Activated CD4-positive, alpha-beta T cell treated with anti-CD3 and anti-CD28 coated beads, Interleukin-2, amount 50 U/mL, for 16 hours (primary cell): ENCODE results near the gene FA2H.
"Not testable (repeated sequence)": the region's sequence is repeated elsewhere in the genome, so short reads cannot be mapped to it uniquely, and the experiment has no call there.

Source experiments
- DNase-seq: peaks from one replicate; pipeline ENCODE4 v3.0.0-alpha.2; 2020

The FA2H gene

DNA sequence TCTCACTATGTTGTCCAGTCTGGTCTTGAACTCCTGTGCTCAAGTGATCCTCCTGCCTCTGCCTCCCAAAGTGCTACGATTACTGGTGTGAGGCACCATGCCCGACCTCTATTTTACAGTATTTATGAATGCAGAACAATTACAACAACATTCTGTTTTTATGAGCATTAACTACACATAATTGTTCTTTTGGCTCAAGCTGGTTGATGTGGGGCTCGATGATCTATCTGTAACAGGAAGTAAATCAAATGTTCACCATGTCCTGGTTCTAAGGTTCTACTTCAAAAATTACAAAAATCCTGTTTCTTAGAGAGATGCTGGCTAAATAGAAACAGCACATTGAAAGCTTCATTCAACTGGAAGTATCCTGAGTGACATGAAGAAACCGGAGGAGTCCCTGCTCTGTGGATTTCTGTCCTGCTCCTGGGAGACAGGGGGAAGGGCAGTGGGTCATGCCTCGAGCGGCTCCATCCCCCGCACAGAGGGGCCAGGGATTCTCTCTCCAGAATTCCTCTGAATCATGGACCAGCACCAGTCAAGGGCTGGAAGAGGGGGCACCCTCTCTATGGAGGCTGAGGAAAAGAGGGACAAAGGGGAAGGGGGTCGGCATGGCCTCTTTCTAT is 31.5 kb downstream of the FA2H start:
- no peak for DNase-seq

DNA sequence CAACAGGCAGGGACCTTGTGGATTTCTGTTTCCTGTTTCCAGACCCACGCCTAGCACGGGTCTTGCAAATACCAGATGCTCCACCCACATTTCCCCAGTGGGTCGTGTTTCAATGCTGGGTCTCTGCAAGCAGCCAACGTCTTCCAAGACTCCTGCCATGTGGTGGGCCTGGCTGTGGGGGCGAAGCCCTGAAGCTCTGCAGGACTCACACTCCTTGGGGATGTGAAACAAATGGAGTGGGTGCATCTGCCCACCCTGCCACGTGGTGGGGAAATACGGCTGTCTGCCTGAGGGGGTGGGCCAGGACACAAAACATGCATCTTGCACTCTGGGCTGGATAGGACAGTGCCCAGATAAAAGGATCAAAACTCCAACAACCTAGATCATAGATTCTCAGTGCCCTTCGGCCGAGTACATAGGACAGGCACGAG is 32.6 kb downstream of the FA2H start:
- no peak for DNase-seq

DNA sequence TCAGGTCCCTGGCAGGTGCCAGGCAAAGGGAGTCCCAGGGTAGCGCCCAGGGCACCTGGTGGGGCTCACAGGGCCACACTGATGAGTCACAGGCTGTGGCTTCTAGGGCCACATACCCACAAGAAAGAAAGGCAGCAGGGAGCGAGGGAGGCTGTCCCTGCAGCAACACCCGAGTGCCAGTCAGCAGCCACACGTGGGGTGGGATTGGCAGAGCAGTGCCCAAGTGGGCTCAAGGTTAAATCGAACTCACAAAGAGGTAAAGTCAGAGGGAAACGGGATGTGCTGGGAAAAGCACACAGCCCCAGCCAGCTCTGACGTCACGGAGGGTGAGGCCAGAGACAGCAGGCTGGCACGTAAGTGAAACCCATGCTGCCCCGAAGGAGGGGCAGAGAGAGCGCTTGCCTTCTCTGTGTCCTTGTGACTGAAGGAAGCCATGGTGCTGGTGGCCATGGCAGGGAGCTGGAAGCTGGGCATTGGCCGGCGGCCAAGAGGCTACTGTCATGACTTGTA is 33.8 kb downstream of the FA2H start:
- DNase-seq: no peak

DNA sequence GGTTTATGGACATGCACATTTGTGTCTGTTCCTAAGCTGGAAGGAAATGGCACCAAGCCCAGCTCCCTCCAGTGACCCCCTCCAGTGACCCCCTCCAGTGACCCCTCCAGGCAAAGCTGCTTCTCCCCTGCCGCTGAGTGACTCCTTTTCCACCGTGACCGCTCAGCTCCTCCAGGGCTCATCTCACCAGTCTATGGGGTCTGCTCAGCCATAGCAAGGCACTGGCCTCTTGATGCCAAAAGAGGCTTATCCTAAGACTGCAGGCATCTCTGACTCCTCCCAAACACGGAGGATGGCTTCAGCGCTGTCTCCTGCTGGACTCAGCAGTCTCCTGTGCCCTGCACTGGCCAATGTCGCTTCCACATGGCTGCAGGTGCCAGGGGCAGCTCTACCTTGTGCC is 35.3 kb downstream of the FA2H start:
- DNase-seq: no peak

DNA sequence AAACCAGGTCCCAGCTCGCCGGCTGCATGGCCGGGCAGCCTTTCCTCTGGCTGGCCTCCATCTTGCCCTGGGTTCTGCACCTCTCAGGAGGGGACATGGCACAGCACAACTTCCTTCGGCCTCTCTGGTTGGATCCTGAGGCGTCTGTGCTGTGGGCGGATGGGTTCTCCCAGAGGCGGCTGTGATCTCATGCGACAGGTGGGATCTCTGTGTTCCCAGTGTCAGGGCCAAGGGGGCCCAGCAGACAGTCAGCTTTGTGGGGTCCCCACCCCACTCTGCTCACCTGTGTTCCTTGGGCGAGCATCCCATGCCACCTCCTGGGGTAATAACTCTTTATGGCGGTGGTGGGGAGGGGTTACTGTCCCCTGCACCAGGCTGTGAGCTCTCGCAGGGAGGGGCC is 35.8 kb downstream of the FA2H start:
- DNase-seq: no peak

DNA sequence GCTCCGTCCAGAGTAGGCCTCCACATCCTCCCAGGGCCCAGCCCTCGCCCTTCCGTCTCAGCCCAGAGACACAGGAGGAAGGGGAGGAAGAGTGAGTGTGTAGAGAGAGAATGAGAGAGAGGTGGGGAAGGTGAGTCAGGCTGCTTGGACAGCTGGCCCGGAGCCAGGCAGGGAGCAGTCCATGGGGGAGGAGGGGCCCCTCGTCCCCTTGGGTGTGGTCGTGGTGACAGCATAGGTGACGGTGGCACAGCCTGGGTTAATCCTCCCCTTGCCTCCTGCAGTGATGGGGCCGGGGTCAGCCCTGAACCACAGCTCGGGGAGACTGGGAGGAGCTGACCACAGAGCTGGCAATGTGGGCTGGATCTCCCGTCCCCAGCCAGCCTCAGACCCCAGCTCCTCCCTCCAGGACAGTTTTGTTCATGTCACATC is 36.5 kb downstream of the FA2H start:
- DNase-seq: no peak

DNA sequence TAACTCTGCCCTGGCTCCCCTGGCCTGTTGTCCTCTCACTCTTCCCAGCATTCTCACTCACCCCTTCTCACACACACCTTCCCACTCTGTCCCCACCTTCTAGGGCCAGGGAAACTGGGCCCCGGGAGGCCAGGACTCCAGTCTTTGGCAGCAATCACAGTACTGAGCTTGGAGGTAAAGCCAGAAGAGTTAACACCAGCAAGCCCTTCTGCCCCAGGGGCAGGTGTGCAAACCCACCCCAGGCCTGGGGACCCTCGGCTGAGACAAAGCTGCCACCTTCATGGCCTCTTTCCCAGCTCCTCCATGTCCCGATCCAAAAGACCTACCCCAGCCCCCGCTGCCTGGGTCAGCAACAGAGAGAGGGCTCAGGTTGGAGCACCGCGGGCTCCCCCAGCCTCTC is 37.1 kb downstream of the FA2H start:
- no peak for DNase-seq

DNA sequence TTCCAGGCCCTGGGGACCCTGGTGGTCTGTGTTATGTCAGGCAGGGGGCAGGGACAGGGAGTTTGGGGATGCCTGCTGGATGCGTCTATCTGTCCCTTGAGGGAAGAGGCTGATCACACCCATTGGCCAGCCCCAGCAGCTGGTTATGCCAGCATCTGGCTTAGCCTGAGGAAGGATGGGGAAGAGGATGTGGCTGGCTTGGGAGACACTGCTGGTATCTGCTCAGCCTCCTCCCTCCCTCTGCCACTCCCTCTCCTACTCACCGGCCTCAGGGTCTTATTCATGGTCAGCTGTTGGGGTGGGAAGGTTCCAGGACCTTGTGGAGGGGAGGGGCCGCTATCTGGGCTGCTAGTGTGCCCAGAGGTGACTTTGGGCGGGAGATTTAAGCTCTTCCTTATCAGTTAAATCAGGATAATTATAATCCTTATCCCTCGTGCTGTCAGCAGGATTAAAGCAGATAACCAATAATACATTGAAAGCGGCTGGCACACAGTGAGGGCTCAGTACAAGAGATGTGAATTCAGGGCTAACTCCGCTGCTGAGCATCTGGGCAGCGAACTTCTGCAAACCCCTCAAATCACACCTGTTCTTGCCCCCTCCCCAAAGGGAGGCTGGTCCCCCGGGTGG is 38.0 kb downstream of the FA2H start:
- DNase-seq: no peak

DNA sequence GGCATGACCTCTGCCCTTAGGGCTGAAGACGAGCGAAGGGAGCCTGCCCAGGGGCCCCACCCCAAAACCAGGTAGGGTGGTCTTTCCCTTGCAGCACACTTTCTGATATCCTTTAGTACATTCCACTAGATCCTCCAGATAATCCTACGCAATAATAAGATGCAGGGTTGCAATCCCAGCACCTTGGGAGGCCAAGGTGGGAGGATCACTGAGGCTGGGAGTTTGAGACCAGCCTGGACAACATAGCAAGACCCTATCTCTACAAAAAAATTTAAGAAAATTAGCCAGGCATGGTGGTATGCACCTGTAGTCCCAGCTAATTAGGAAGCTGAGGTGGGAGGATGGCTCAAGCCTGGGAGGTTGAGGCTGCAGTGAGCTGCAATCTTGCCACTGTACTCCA is 39.1 kb downstream of the FA2H start:
- no peak for DNase-seq

DNA sequence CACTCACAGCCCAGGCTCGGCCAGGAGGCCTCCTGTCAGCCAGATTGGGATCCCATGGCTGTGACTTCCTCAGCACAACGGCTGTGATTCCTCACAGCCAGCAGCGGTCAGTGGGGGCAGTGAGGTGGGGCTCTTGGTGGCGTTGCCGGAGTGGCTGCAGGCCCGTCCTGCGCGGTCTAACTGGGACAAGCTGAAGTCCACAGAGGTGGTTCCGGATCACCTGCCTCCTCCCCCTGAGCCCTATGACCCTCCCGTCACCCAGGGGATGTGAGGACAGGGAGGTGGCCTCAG is 39.5 kb downstream of the FA2H start:
- DNase-seq: no peak

DNA sequence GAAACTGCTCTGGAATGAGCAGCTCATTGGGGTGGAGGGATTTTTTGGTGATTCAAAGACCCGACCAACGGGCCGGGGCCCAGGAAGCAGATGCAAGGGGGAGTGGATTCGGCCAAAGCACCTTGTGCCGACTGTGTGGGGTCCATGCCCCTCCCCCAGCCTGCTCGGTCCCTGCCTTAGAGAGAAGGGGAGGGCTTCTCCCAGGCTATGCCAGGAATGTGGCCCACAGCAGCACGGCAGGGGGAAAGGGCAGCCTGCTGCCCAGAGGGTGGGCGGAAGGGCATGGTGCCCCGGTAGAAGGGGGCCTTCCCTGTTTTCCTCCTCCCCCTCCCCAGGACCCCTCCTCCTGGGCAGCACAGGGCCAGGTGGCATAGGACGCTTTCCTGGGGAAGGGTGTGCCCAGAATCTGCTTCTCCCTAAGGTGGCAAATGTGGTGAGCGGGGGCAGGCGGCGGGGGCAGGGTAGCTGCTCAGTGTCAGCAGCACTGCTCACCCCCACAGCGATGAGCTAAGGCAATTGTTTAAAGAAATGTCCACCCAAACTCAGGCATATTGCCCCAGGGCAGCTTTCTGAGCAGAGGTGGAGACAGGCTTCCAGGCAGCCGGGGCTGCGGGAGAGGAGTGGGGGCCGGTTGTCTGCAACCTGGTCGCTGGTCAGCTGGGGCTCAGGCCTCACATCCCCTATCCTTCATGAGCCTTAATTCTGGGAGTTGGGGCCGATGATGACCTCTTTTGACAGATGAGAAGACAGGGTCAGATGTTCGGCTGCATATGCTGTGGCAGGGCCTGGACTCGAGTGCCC is 40.1 kb downstream of the FA2H start:
- DNase-seq: no peak

DNA sequence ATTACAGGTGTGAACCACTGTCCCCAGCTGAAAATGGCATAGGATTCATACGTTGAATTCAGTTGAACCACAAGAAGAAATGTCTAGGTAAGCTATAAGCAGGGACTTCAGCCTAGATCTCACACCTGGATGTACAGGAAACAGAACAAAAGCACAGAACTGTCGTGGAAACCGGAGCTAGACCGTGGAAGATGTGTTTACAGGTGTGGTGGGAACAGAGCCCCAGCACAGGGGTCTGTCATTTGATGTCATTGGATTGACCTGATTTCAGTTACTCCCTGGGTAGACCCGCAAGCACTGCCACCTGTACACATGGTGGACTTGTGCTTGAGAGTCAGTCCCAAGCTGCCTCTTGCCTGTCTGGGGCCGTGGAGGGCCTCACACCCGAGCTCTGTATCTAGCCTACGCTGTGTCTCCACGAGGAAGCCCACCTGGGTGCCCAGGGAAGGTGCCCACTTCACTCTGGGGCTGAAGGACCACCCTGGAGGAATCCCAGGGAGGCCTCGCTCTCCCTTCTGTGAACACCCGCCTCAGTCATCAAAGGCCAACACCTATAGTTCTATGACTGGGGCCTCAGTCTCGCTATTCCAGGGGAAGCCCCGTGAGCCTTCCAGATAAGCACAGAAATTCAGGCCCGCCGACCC is 41.8 kb downstream of the FA2H start:
- DNase-seq: no peak

DNA sequence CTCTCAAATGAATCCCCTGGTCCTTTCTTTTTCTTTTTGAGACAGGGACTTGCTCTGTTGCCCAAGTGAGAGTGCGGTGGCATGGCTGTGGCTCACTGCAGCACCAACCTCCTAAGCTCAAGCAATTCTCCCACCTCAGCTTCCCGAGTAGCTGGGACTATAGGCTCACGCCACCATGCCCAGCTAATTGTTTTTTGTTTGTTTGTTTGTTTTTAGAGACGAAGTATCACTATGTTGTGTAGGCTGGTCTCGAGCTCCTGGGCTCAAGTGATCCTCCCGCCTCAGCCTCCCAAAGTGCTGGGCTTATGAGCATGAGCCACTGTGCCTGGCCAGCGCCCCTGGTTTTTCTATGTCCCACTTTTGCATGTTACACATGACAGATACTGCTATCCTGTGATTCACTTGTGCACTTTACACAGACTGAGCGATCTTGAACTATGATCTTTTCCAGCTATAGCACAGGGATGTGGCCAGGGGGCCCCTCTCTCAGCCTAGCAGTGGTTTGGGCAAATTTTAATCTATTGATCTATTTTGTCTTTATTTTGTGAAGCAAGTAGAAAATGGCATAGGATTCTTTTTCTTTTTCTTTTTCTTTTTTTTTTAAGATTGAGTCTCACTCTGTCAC is 42.7 kb downstream of the FA2H start:
- no peak for DNase-seq

DNA sequence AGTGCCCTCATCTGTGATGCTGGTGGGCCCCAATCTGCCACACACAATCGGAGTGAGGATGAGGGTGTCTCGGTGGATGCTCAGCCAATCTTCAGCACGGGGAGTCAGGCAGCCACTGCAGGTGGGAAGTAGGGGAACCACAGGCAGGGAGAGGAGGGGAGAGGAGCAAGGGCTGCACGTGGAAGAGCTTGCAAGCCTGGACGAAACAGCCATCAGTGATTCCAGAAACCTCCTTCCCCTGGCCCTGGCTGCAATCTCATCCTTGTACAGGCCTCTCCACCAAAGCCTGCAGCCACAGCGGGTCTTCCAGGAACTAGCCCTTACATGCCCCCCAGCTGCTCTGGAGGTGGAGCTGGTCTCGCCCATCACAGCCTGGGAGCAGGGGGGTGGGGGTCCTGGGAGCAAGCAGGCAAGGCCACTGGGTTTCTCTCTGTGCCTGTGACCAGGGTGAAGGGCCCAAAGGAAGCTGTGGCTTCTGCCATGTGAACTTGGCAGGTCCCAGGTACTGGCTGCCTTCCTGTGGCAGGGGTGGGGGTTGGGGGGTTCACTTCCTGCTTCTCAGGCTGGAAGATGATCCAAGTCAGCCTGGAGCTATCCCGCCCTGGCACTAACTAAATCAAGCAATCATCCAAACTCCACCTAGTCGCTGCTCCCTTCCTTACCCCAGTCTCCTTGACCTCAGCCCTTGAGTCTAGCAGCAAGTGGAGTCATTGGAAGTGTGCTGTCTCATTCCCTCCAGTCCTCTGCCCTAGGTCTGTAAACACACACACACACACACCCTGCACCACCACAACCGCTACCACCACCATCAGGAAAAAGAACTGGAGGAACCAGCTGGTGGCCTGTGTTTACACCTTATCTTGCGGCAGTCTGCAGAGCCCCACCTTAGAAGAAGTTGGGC is 44.6 kb downstream of the FA2H start:
- no peak for DNase-seq

DNA sequence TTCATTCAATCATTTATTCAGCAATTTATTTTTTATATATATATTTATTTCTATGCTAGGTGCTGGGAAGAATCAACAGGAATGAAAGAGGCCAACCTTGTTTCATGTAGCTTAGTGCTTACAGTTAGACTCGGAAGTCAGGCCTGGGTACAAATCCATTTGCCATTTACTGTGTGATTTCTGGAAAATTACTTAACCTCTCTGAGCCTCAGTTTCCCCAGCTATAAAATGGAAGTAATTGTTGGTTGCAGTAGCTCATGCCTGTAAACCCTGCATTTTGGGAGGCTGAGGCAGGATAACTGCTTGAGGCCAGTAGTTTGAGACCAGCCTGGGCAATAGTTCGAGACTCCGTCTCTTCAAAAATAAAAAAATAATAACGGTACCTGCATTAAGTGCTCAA is 46.7 kb downstream of the FA2H start:
- DNase-seq: no peak

DNA sequence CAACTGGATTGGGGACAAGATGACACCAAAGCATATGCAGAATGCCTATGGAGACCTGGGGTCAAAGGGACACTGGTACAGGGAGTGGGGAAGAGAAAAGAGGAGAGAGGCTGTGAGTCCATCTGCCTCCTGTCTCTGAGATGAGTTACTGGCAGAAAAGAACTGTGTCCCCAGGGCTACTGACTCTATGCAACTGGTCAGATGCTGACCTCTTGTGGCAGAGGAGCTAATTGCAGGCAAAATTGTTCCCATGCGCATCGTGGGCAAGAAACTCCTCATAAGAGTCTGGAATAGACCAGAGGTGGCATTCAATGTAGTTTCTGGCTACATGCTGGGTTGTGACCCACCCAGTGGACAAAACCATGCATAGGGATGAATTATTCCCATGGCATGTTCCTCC is 47.9 kb downstream of the FA2H start:
- peak; percentile 50 for DNase-seq

DNA sequence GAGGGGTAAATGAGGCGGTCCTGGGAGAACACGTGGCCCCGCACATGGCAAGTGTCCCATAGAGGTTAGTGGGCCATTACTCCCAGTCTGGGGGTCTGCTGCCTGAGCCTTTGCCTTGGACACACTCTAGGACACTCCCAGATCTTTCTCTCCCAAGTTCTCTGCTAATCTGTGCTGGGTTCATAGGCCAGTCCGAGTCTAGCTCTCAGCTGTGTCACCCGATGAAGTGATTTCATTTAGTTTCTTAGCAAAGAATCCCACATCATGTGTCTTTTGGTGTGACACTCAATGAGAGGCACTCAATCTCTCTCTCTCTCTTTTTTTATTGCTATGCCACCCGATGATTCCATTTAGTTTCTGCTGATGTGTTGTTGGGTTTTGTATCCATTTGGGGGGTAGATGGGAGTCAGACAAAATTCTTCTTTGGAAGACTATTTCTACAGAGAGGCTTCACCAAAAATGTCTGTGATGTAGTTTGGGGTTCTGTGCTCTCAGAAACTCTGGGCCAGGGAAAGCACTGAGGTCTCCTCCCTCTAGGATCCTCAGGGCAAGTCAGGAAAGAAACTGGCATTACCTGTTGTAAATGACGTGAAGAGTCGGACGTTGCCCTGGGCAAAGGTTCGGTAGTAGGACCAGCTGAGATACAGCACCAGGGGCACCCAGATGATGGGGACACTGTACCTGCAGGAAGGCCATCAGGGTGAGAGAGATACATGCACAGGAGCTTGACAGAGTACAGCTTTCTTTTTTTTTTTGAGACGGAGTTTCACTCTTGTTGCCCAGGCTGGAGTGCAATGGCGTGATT is 48.8 kb downstream of the FA2H start:
- no peak for DNase-seq

DNA sequence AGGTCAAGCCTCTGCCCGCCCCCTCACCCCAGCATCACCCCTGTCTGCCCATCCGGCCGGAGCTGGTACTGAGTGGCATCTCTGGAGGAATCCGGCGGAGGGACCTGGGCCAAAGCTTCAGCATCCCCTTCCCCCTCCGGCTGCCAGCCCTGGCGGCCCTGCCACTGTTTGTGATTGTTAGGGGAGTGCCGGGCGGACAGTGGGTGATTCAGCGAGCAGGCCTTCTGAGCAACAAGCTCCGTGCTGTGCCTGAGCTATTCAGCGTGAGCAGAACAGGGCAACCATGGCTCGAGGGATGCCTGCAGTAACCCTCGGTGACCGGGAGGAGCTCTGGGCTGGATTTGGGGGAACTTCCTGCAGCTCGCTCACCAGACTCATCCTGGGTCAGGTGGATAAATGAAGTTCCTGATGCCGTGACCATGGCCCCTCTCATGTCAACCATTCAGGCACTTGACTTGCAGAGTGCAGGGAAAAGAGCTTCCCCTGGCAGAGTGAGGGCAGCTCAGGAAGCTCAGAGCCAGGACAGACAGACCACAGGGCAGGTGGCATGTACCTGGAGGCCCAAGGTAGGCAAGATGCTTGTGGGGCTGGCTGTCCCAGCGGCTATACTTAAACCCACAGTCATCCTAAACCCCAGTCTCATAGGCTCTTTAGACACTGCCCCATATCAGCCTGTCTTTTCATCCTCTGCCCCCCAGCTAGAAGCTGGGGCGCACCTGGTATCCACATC is 49.6 kb downstream of the FA2H start:
- no peak for DNase-seq

DNA sequence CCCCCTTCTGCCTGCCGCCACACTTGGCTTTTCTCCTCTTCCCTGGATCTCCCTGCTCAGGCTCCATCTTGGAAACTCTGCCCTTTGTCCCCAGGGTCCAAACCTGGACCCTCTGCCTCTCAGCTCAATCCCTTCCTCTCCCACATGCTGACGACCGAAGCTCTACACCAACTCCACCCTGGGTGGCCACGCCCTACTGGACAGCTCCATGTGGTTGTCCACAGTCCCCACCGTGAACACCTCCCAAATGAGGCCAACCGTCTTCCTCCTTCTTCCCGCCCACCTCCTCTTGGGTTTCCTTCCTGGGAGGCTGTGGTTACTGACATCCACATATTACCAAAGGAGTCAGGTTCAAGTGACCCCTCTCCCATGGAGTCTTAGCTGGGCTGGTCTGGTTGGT is 51.4 kb downstream of the FA2H start:
- no peak for DNase-seq

DNA sequence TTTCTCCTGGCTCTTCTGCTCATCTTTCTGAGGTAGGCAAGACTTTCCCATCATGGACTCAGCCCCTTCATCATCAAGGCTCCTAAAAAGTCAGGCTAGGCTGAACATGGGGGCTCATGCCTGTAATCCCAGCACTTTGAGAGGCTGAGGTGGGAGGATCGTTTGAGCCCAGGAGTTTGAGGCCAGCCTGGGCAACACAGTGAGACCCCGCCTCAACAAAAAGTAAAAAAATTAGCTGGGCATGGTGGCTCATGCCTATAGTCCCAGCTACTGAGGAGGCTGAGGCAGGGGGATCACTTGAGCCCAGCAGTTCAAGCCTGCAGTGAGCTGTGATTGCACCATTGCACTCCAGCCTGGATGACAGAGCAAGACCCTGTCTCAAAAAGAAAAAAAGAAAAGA is 52.5 kb downstream of the FA2H start:
- not testable (repeated sequence) for DNase-seq

DNA sequence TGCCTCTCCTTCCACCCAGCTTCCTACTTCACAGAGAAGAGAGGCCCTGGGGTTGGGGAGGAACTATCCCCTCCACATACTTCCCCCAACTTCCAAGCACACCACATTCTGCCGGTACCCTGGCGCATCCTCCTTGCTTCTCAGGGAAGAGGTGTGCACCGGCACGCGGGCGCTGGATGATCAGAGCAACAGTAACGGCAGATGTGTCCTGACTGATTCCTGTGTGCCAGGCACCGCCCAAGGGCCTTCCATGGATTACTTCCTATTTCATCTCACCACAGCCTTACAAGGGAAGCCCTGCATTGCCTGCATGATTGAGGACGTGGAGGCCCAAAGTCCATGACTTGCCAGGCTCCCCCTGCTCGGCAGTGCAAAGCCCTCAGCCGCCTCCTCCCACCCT is 52.9 kb downstream of the FA2H start:
- no peak for DNase-seq
